GM19372 (cell line): ENCODE measurements around the gene ZFP92.

Experiments used
- ATAC-seq: cut with Tn5 transposase; IDR thresholded peaks from one replicate; pipeline ENCODE4 v1.9.1; 2021; ENCODE audit warnings: mild to moderate bottlenecking, low read depth, moderate library complexity; ENCODE audit not compliant: unreplicated experiment

ZFP92 gene, protein sequence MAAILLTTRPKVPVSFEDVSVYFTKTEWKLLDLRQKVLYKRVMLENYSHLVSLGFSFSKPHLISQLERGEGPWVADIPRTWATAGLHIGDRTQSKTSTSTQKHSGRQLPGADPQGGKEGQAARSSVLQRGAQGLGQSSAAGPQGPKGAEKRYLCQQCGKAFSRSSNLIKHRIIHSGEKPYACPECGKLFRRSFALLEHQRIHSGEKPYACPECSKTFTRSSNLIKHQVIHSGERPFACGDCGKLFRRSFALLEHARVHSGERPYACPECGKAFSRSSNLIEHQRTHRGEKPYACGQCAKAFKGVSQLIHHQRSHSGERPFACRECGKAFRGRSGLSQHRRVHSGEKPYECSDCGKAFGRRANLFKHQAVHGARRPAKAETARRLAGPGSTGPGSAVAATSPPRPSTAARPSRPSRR

DNA sequence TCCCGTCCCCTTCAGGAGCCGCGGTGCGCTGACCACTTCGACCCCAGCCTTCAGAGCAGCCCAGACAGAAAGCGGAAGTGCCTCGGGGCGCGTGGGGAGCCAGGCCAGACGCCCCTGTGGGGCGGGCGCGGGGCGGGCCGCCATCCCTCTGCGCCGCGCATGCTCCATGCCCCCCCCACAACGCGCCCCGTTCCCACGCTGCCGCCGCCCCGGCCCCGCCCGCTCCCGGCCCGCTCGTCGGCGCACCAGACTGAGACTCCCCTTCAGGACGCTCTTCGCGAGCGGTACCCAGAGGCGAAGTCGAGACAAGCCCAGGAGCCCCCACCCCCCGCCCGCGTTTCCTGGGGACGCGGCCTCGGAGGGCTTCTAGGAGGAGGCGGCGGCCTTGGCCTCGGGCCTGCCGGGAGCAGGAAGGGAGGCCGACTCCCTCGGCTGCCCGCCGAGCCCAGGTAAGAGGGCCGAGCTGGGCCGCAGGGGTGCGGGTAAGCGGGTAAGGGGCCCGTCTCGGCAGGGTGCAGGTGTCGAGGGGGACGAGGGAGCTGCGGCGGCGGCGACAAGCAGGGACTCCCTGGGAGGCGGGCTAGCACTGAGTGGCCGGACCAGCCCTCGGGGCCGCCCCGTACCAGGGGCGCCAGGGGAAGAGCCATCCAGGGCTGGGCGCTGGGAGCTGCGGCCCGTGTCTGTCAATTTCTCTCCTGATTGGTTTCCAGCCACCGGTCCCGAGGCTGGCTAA is at the start of gene ZFP92:
Gene ZFP92 (plus strand): TSS at position 218 of the 733 bp plus-strand sequence. CDS start 6,851 bp downstream, outside the sequence.
- ATAC-seq, result peak; percentile 66

DNA sequence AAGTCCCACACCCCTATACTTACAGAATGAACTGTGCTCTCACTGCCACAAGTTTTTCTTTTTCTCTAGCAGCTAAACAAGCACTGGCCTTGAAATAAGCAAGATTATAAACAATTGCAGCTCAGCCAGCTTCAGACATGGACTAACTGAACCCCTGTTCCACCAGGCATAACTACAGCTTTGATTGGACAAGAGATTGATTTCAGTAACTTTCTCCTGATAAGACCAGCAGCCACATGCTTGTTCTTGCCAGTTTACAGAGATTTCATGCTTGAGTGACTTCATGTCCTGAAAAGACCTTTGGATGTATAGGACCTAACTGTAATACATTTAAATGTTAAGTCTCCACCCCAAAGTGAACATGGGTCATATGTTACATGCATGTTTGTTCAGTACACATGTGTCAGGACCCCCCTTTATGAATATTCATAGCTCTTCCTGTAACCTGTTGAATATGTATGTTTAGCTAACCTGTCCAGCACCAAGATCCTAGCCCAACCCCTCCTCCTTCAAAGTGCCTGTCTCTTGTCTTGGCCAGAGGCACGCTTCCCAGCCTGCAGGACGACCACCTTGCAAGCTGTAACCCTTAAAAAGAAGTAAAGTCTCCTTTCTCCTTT is 49.4 kb upstream of the ZFP92 start:
- ATAC-seq, result no peak

DNA sequence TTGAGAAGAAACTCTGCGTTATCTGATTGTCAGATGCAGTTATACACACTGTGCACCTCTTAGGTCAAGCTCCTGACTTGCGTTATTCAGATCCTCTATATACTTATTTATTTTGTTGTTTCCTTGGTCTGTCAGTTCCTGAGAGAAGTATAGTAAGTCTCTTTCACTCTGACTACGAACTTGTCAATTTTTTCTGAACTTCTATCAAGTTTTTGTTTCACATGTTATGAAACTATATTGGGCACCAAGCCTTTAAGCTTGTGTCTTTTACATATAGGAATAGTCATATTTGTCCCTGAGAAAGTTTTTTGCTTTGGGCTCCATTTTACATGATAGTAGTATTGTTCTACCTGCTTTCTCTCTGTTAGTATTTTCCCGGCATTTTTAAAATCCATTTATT is 45.6 kb upstream of the ZFP92 start:
- no peak for ATAC-seq

DNA sequence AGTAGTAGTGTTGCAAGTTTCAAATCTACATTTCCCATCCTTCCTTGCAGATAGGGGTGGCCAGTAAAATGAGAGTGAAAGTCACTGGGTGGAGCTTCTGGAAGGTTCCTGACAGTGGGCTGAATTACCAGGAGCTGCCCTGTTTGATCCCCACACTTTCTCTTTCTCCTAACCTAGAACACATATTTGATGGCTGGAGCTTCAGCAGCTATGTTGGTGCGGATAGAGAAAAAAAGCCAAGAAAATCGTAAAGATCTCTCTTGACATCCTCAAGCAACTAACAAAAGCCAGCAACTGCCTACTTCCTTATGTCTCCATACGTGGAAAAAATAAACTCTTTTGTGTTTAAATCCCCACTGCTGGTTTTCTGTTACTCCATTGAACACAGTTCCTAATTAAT is 45.2 kb upstream of the ZFP92 start:
- ATAC-seq, result no peak

DNA sequence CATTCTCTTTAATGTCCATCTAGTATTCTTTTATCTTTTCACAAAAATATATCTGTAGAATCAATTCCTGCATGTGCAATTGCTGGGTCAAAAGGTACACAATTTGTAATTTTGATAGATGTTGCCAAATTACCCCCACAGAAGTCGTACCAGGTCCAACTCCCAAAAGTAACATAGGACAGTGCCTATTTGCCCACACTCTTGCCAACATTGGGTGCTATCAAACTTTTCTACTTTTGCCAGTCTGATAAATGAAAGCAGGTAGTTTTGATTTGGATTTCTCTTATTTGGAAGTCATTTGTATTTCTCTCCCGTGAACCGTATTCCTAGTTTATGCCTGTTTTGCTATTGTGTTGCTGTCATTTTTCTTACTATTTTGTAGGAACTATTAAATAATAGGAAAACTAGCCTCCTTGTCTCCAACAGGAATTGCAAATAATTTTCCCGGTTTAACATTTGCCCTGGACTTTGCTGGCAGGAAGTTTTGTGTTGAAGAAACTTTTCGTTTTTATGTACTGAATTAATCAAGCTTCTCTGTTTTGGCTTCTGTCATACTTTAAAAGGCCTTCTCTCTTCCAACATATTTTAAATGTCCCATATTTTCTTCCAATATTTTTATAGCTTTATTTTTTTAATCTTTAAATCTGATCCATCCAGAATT is 44.3 kb upstream of the ZFP92 start:
- no peak for ATAC-seq

DNA sequence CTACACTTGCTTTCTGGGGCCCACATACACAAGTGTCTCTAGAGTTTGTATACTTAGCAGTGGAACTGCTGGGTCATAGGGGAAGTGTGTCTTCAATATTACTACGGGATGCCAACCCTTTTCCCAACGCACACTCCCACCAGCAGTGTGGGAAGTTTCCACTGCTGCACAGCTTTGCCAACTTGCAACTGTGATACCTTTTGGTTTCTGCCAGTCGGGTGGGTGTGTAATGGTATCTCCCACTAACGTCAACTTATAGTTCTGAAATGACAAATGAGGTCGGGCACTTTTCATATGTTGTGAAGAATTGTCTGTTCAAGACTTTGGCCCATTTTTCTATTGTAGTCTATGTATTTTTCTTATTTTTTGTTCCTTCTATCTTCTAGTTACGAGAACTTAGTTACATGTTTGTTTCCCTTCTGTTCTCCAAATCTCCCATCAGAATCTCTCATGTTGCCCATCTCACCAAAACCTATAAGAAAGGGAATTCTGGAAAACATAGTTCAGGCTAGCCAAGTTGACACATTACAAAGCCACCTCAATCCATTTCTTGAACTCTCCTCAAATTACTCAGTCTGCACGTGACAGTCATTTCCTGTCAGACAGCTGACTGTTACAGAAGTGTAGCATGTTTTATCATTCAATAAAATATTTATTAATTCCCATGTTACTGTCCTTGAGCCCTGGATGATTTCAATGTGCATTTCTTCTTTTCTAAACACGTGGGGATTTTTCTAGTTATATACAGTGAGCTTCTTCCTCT is 40.8 kb upstream of the ZFP92 start:
- no peak for ATAC-seq

DNA sequence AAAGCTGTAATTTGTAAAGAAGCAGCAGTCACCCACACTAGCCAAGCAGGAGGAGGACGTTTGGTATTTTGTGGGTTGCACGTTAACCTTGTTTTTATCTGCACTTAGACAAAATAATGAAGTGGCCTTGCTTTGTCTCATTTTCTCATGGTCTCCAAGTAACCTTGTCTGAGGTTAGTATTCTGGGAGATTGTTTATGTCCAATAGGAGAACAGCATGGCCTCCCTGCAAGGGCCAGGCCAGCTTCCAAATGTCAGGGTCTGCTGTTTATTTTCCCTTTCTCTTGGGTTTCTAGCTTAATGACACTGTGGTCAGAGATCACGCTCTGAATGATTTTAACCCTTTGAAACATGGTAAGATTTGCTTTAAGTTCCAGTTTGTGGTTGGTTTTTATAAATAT is 40.0 kb upstream of the ZFP92 start:
- no peak for ATAC-seq

DNA sequence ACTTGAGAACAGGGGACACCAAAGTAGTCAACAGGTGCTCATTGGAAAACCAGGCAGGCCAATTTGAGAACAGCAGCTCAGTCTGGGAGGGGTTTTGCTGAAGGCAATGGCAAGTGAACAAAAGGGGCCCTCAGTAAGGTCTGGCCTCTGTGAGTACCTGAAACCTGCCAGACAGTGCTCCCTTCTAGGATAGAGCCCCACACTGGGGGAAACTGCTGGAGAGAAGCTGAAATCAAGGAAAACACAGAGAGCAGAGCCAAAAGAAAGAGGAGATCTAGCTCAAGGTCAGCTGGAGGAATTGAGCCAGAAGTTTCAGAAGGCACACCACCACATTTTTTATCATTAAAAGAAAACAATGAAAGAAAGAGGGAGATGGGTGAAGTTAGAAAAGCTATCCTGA is 38.3 kb upstream of the ZFP92 start:
- ATAC-seq, result no peak

DNA sequence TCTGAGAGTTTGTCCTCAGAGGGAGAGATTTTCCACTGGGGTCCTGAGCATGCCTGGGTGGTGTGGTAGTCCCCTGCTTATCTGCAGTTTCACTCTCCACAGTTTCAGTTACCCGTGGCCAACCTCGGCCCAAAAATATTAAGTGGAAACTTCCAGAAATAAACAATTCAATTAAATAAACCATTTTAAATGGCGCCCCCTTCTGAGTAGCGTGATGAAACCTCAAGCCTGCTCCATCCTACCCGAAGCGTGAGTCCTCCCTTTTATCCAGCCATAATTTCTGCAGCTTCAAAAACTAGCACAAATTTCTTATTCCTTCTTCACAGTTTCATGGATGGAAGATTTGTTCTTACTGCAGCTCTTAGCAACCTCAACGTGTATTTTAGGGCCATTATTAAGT is 36.8 kb upstream of the ZFP92 start:
- no peak for ATAC-seq

DNA sequence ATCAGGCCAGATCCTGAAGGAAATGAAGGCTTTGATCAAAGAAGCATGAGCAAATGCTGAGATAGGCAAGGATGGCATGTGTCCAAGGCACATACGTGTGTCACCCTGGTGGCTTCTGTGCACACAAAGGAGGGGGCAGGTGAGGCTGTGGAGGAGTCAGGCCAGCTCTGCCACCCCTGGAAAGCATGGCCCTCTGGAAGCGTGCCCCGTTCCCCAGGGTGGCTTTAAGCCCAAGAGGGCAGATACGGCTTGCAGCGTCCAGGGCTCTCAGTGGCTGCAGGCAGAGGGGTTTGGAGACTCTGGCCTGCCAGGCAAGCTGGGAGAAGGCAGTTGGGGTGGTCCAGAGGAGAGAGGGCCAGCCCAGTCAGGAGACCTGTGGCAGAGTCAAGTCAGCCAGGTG is 35.7 kb upstream of the ZFP92 start:
- no peak for ATAC-seq

DNA sequence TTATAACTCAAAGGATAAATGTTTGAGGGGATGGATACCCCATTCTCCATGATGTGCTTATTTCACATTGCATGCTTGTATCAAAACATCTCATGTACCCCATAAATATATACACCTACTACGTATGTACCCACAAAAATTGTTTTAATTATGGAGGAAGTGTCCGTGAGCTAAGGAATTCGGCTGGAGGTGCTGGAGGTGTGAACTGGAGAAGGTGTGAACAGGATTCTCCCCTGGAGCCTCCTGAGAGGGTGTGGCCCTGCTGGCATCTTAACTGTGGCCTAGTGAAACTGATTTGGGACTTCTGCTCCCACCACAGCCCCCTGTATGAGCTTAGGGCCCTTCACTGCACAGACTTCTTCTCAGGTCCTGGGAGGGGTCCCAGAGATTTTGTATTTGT is 33.5 kb upstream of the ZFP92 start:
- ATAC-seq, result no peak

DNA sequence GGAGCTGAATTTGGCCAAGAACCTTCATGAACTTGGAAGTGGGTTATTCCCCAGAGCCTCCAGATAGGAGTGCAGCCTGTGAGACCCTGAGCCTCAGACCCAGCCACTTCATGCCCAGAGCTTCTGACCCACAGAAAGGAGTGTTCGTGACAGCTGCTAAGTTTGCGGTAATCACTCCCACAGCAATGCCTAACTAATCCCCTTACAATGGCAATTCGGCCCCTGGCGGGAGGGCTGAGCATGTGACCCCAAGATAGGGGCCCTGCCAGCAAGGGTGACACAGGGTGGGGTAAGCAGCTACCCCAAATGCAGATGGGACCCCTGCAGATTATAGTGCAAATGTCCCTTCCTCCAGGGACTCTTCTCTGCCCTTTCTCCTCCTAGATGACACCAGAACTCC is 32.7 kb upstream of the ZFP92 start:
- no peak for ATAC-seq

DNA sequence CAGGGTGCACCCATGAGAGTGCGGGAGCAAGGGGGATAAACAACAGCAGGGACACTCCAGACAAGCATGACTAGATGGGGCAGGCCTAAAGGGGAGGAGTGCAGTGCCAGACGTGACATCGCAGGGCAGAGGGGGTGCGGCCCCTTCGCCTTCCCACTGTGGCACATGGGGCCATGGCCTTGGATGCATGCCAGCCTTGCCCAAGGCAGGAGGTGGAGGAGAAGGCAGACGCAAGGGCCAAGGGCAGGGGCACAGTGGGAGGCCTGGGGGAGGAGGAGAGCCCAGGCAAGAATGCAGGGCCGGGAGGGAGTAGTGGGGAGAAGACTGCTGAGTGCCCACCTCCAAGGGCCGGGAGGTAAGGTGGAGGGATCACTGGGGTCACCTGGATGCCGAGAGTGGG is 31.8 kb upstream of the ZFP92 start:
- ATAC-seq, result no peak

DNA sequence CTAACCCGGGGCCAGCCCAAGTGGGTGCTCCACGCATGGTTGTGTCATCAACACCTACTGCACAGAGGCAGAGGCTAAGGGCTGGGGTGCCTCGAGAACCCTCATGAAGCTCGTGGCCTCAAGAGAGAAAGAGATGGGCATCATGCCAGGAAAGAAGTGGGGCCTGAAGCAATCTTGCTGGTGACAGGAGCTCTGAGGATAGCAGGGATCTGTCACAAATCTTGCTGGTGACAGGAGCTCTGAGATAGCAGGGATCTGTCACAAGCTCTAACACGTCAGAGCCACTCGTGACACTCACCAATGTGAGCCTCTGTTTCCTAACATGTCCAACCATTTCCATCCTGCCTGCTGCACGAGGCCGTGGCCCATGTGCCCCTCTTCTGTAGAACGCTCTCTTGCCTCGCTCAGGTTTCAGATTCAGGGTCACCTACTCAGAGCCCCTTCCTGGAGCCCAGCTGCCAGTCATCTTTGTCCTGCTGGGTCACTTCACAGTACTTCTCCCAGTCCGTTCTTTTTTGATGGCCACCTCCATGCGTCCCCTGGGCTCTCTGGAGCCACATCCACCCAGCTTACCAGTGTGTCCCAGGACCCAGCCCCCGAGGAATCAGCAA is 31.2 kb upstream of the ZFP92 start:
- ATAC-seq, result no peak

DNA sequence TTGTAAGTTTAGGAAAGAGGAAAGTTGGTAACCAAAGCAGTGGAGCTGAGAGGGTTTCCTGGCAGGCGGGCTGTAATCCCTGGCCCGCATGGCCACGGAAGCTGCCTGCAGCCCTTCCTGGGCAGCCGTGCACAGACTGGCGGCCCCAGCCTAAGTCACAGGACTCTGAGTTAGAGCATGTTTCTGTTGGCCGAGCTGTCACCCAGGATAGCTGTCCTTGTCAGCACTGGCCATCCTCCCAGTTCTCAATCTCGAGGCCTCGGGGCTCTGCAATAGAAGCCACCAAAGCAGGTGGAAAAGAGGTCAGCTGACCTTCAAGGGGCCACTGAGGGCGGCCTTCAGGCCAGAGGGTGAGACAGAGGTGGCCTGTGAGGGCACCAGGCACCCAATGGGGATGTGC is 30.6 kb upstream of the ZFP92 start:
- ATAC-seq, result no peak

DNA sequence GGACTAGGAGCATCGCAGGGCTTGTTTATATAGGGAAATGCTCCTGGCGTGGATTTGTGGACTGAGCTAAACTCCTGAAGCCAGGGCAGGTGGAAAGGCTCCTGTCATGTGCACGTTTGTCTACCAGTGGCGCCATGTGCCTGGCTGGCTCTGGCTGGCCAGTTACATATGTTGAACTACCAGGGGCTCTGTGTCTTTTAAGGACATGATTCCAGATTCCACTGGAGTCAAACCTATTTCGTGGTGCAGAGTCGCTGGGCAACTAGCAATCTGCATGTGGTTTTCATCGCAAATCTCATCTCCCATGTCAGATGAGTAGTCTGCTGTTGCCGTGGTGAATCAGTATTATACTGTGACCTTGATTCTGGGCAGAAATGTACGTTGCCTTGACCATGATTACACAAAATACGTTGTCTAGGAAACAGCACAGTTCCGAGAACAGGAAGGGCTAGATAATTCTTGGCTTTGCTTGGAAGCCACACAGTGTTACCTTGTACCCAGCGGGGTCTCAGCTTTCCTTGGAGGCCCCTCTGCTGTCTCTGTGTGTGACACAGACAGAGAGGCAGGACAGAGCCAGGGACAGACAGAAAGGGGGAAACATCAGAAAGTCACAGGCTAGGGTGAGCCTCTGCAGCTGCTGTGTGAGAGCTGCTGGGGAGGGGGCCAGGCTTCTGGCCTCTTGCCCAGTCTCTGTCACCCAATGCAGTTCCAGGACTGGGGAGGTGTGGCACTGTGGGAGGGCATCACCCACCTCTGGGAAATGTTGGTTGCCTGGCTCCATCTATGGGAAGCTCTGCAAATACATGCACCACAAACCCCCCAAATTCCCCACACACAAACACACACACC is 29.4 kb upstream of the ZFP92 start:
- no peak for ATAC-seq

DNA sequence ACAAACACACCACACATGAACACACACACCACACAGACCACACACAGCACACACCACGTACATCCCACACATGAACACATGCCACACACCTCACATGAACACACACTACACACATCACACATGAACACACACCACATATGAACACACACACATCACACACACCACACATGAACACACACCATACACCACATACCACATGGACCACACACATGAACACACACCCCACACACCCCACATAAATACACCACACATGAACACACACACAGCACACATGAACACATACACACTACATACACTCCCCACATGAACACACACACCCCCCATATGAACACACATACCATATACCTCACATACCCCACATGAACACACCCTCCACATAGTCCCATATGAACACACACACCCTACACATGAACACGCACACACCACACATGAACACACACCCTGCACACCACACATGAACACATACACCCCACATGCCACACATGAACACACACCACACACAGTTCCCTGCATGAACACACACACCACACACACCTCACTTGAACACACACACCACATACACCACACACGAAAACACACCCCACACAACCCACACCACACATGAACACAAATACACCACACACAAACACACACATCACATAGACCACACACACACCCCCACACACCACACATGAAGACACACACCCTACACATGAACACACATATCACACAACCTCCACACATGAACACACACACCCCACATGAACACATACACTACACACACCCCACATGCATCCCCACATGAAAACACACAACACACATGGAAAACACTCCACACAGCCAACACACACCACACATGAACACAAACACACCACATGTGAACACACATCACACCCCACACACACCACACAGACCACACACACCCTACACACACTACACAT is 28.4 kb upstream of the ZFP92 start:
- ATAC-seq, result no peak

DNA sequence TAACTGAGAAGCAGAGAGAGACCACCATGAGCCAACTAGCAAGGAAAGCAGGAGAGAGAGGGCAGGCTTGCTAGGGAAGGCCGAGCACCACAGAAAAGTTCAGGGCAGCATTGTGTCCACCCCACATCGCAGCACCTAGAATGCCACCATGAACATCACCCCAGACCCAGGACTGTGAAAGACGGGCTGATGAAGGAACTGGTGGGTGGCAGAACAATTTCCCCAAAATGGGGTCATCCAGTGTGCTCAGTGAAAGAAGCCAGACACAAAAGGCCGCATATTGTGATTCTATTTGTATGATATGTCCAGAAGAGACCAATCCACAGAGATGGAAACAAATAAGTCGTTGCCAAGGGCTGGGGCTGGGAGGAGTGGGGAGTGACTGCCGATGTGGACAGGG is 26.9 kb upstream of the ZFP92 start:
- no peak for ATAC-seq
